ENCODE data around the gene EDEM2. TPM values are rescaled to one million over a fixed set of nuclear protein-coding genes. Genes with fewer than 3 reads are reported as not detected.
A peak's percentile ranks its signal among the peaks of the same experiment; 100 is the strongest.
"Not testable (repeated sequence)": the region's sequence is repeated elsewhere in the genome, so short reads cannot be mapped to it uniquely, and the experiment has no call there.

Gene EDEM2
- total and polyA plus RNA-seq, 5 experiments from 2014 or later: 24.2 to 38.2 (median 35.2) TPM

DNA sequence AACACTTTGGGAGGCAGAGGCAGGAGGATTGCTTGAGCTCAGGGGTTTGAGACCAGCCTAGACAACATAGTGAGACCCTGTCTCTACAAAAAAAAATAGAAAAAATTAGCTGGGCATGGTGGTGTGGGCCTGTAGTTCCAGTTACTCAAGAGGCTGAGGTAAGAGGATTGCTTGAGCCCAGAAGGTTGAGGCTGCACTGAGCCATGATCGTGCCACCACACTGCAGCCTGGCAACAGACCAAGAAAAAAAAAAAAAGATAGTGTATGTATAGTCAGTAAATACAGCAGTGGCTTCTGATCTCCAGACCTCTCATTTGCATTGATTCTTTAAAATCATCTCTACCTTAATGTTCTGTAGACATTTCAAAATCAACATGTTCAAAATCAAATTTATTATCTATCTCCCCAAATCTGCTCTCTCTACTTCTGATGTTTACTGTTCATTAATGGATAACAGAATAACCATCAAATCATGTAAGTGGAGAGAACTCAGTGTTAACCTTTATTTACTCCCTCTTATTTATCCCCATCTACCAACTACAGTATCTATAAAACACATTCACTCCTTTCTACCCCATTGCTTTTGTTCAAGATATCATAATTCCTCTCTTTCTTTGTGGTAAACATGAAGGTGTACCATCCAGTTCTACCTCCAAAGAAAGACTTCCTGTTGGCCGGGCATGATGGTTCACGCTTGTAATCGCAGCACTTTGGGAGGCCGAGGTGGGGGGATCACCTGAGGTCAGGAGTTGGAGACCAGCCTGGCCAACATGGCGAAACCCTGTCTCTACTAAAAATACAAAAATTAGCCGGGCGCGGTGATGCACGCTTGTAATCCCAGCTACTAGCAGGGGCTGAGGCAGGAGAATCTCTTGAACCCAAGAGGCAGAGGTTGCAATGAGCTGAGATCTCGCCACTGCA, 32.4 kb upstream of the EDEM2 start:
- ATAC-seq (no peak), DNase-seq (no peak)
- POLR2A ChIA-PET: interaction anchor here (0.5 to 1.2 kb wide), 2 partner anchors 9 to 1630 kb away, joined by 3 to 6 read pairs; no protein-coding TSS in a partner anchor
- Mint-ChIP-seq H3K4me1 (peaks cover 0 to 3% (median 0%) of the 10 kb centered on the region in 4 donors), H3K9me3 (no peaks in the 10 kb centered on the region), H3K4me3 (no peak overlapping the region), H3K27me3 (no peaks in the 10 kb centered on the region), H3K36me3 (peaks cover 0 to 48% (median 19%) of the 10 kb centered on the region in 3 donors), H3K27ac (no peak overlapping the region)

DNA sequence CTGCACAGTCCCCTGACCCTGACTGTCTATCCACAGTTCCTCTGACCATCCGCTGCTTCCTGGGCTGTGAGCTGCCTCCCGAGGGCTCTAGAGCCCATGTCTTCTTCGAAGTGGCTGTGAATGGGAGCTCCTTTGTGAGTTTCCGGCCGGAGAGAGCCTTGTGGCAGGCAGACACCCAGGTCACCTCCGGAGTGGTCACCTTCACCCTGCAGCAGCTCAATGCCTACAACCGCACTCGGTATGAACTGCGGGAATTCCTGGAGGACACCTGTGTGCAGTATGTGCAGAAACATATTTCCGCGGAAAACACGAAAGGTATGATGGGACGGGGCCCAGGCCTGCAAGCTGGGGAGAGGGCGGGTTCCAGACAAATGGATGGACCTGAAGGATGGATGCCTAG, 29.0 kb upstream of the EDEM2 start:
- H3K27me3 Mint-ChIP-seq: no peaks in the 10 kb centered on the region
- no peak for ATAC-seq
- H3K9me3 Mint-ChIP-seq: no peaks in the 10 kb centered on the region
- DNase-seq: no peak
- peaks cover 17 to 28% (median 21%) of the 10 kb centered on the region in 4 donors for H3K4me1 Mint-ChIP-seq
- peaks cover 0 to 32% (median 4%) of the 10 kb centered on the region in 3 donors for H3K36me3 Mint-ChIP-seq
- peak overlapping the region in 3 of 10 donors; percentile 20 to 69 (median 56) for H3K27ac Mint-ChIP-seq
- H3K4me3 Mint-ChIP-seq: peak overlapping the region in 3 of 10 donors; percentile 37 to 46 (median 39)
- POLR2A ChIA-PET: interaction anchor here (0.6 kb wide), 1 partner anchor 27 kb away, joined by 3 read pairs; no protein-coding TSS in a partner anchor

DNA sequence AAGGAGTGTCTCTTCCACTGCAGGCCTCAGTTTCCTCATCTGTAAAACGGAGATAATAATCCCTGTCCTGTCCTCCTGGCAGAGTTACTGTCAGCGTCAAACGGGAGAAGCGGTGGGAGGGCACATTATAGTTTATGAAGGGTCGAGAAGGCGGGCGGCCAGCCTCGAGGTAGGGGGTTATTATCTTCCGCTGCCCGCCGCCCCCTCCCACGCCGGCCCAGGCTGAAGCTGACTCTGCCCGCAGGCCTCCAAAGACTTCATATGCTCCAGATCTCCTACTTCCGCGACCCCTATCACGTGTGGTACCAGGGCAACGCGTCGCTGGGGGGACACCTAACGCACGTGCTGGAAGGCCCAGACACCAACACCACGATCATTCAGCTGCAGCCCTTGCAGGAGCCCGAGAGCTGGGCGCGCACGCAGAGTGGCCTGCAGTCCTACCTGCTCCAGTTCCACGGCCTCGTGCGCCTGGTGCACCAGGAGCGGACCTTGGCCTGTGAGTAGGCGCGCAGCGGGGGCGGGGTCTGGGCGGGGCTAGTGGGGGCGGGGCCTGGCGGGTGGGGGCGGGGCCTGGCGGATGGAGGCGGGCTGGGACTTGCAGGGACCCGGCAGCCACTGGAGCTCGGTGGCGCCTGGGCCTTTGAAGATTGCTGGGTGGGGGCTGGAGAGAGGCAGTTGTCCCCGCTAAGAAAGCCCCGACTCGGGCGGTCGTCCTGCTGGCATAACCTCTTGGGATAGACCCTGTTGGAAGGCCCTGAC, 27.5 kb upstream of the EDEM2 start:
- peak in 1 of 10 donors; percentile 3 for DNase-seq
- no peak overlapping the region for H3K4me3 Mint-ChIP-seq
- POLR2A ChIA-PET: interaction anchor here (1.4 kb wide), 1 partner anchor 28 kb away, joined by 4 read pairs; the partner anchor contains the start of gene EDEM2

DNA sequence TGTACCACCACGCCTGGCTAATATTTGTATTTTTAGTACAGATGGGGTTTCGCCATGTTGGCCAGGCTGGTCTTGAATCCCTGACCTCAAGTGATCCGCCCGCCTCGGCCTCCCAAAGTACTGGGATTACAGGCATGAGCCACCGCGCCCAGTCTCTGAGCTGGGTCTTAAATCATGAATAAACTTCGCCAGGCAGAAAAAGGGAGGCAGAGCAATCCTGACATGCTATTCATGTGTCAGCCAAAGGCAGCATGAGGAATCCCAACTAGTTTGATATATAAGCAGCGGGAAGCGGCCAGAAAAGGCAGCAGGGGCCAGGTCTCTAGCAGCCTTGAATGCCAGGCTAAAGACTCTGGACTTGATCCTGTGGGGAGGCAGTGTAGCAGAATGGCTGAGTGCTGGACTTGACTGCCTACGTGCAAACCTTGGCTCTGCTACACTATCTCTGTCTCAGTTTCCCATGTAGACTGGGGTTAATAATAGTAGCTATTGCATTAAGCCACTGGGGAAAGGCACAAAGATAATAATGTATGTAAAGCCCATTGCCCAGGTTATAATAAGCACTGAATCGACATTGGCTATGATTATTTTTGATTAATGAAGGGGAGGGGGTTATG, 26.5 kb upstream of the EDEM2 start:
- POLR2A ChIA-PET: interaction anchor here (0.9 to 1.2 kb wide), 3 partner anchors 10 to 26 kb away, joined by 3 read pairs; partner anchors contain the start of gene EDEM2
- Mint-ChIP-seq H3K36me3 (peaks cover 0 to 27% (median 0%) of the 10 kb centered on the region in 3 donors), H3K27me3 (no peaks in the 10 kb centered on the region), H3K4me3 (no peak overlapping the region), H3K27ac (peak overlapping the region in 3 of 10 donors; percentile 30 to 60 (median 37)), H3K9me3 (no peaks in the 10 kb centered on the region), H3K4me1 (peaks cover 17 to 28% (median 22%) of the 10 kb centered on the region in 4 donors)
- ATAC-seq: no peak
- no peak for DNase-seq

More for the DNA sequence above, 27.5 kb upstream of the EDEM2 start:
- Mint-ChIP-seq H3K4me1 (peaks cover 17 to 28% (median 22%) of the 10 kb centered on the region in 4 donors), H3K27ac (peak overlapping the region in 1 of 10 donors; percentile 49), H3K27me3 (no peaks in the 10 kb centered on the region), H3K9me3 (no peaks in the 10 kb centered on the region), H3K36me3 (peaks cover 0 to 30% (median 3%) of the 10 kb centered on the region in 3 donors)
- ATAC-seq: no peak

DNA sequence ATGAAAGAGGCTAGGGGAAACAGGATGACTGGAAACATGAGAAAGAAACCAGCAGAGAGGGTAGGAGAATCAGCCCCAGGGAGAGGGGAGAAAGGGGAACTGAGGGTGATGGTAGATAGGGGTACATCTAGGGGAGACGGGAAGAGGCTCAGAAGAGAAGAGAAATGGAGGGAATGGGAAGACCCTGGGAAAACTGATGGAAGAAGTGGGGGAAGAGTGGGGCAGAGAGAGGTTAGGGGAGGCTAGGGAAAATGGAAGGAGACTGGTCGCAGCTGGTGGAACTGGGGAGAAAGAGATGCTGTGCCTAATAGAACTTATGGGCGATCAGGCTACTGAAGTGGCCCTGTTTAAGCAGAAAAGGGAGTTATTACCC, 25.3 kb upstream of the EDEM2 start:
- POLR2A ChIA-PET: interaction anchor here (0.6 kb wide), 1 partner anchor 26 kb away, joined by 3 read pairs; the partner anchor contains the start of gene EDEM2
- Mint-ChIP-seq H3K4me3 (peak overlapping the region; percentile 81 to 96 (median 90)), H3K27me3 (no peaks in the 10 kb centered on the region), H3K36me3 (peaks cover 0 to 20% (median 0%) of the 10 kb centered on the region in 3 donors), H3K4me1 (peaks cover 14 to 28% (median 22%) of the 10 kb centered on the region in 4 donors), H3K9me3 (no peaks in the 10 kb centered on the region), H3K27ac (peak overlapping the region; percentile 88 to 96 (median 93))
- DNase-seq: no peak
- ATAC-seq: no peak

DNA sequence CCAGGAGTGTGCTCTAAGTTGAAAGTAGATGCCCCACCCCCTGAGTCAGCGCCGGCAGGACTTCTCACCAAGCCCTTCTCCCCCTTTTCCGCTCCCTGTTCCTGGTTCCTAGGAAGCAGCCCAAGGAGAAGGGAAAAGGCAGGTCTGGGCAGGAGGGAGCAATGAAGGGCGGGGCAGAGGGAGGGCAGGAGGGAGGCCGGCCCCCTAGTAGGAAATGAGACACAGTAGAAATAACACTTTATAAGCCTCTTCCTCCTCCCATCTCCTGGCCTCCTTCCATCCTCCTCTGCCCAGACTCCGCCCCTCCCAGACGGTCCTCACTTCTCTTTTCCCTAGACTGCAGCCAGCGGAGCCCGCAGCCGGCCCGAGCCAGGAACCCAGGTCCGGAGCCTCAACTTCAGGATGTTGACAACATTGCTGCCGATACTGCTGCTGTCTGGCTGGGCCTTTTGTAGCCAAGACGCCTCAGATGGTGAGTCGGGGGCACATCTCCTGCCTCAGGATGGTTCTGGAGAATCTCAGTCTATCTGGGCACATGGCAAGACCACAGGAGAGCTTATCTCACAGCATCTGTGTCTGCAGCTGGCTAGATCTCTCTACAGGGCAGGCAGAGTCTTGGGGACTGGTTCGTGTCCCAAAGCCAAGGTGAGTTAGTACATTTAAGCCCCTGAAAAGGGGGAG, 24.8 kb upstream of the EDEM2 start, which contains the start of gene PROCR:
Gene PROCR, plus strand, starts transcription at position 320 of the 681 bp plus-strand sequence. Its CDS starts 83 bp downstream, at position 403.
- ATAC-seq: peak; percentile 72 to 79
- DNase-seq: peak in 5 of 10 donors; percentile 5 to 23 (median 16)
- Mint-ChIP-seq H3K27me3 (no peaks in the 10 kb centered on the region), H3K4me3 (peak within 1 kb of the TSS; percentile 81 to 96 (median 90)), H3K4me1 (peaks cover 14 to 28% (median 22%) of the 10 kb centered on the region in 4 donors), H3K36me3 (peaks cover 0 to 16% (median 0%) of the 10 kb centered on the region in 3 donors), H3K27ac (peak within 1 kb of the TSS; percentile 88 to 96 (median 93)), H3K9me3 (no peaks in the 10 kb centered on the region)
- POLR2A ChIA-PET: interaction anchor here (0.6 kb wide), 1 partner anchor 25 kb away, joined by 3 read pairs; the partner anchor contains the start of gene EDEM2

DNA sequence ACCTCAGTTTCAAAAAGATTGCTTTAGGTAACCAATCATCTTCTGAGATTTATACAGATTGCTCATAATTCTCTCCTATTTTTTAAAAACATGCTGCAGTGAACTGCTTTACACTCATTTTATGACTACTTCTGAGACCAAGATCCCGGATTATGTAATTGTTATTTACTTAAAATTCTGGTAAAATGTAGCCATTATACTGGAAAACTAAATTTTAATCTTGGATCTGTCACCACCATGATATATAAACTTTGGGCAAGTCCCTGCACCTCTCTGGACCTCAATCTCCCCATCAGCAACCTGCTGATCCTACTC, 24.3 kb upstream of the EDEM2 start:
- peaks cover 16 to 31% (median 23%) of the 10 kb centered on the region in 4 donors for H3K4me1 Mint-ChIP-seq
- DNase-seq: no peak
- POLR2A ChIA-PET: no interaction called here
- H3K36me3 Mint-ChIP-seq: peaks cover 0 to 12% (median 0%) of the 10 kb centered on the region in 3 donors
- H3K9me3 Mint-ChIP-seq: no peaks in the 10 kb centered on the region
- ATAC-seq: no peak
- H3K27ac Mint-ChIP-seq: peak overlapping the region; percentile 8 to 96 (median 93)
- peak overlapping the region; percentile 81 to 96 (median 90) for H3K4me3 Mint-ChIP-seq
- no peaks in the 10 kb centered on the region for H3K27me3 Mint-ChIP-seq

DNA sequence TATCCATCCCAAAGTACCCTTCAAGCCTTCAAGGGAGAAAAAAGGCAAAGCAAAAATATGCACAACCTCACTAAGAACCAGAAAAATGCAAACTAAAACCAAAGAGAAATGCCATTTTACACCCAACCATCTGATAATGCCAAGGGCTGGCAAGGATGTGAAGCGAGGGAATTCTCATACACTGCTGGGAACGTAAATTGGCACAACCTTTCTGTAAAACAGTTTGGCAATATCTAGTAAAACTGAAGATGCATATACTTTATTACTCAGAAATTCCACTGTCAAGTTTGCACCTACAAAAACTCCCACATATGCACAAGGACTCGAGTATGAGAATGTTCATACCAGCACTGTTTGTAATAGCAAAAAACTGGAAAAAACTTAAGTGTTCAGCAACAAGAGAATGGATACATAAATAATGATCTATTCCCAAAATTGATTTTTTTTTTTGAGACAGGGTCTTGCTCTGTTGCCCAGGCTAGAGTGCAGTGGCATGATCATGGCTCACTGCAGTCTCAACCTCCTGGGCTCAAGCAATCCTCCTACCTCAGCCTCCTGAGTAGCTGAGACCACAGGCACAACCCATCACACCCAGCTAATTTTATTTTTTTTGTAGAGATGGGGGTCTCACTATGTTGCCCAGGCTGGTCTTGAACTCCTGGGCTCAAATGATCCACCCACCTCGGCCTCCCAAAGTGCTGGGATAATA, 21.7 kb upstream of the EDEM2 start:
- not testable (repeated sequence) for H3K9me3 Mint-ChIP-seq, H3K4me3 Mint-ChIP-seq, DNase-seq, H3K36me3 Mint-ChIP-seq, H3K27ac Mint-ChIP-seq, H3K27me3 Mint-ChIP-seq, ATAC-seq
- POLR2A ChIA-PET: interaction anchor here (0.6 to 1.9 kb wide), 2 partner anchors 13 to 22 kb away, joined by 6 to 9 read pairs; partner anchors contain the start of gene EDEM2
- peaks cover 18 to 30% (median 23%) of the 10 kb centered on the region in 4 donors for H3K4me1 Mint-ChIP-seq

DNA sequence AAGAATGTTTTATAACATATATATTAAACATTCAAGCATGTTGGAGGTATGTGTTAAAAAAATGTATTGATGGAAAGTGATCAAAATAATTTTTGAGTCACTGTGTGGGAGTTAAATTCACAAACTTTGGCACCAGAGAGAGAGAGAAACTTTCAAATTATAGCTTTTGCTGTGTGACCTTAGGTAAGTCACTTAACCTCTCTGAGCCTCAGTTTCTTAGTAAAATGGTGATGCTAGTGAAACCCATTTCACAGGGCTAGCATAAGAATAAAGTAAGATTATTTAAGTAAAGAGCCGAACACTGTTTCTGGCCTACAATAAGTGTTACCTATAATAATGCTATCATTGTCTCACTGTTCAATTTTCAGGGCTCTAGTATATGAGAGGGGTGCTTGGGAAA, 20.7 kb upstream of the EDEM2 start:
- POLR2A ChIA-PET: no interaction called here
- no peak for ATAC-seq
- H3K36me3 Mint-ChIP-seq: peaks cover 2 to 14% (median 3%) of the 10 kb centered on the region in 3 donors
- H3K4me1 Mint-ChIP-seq: peaks cover 16 to 26% (median 23%) of the 10 kb centered on the region in 4 donors
- H3K4me3 Mint-ChIP-seq: no peak overlapping the region
- peaks cover 0 to 16% (median 6%) of the 10 kb centered on the region in 9 donors for H3K9me3 Mint-ChIP-seq
- H3K27me3 Mint-ChIP-seq: no peaks in the 10 kb centered on the region
- H3K27ac Mint-ChIP-seq: no peak overlapping the region
- DNase-seq: no peak

DNA sequence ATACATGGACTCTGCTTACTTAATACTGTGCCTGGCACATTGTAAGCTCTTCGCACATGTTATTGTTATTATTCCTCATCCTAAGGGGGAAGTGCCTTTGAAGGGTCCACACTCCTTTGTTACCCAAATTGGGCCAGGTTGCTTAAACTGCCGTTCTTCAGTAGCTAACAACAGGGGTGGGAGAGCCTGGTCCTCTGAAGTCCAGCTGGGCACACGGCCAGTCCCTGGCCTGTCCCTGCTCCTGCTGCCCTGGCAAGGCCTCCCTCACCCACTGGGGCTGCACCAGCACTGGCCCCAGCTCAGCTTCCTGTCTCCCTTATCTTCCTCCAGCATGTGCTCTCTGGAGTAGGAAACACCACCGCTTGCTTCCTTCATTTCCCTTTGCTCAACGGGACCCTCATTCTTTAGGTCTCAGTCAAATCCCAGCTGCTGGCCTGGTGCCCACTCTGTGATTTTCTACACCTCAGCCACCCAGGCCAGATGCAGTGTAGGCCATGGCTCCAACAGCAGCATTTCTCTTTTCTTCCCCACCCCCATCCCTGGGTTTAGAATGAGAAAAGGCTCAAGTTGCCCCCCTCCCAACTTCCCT, 19.2 kb upstream of the EDEM2 start:
- peaks cover 2 to 15% (median 6%) of the 10 kb centered on the region in 3 donors for H3K36me3 Mint-ChIP-seq
- DNase-seq: no peak
- no peak for ATAC-seq
- peaks cover 13 to 26% (median 22%) of the 10 kb centered on the region in 4 donors for H3K4me1 Mint-ChIP-seq
- H3K9me3 Mint-ChIP-seq: peaks cover 0 to 19% (median 10%) of the 10 kb centered on the region in 9 donors
- peak overlapping the region in 3 of 10 donors; percentile 44 to 78 (median 68) for H3K27ac Mint-ChIP-seq
- POLR2A ChIA-PET: interaction anchor here (0.6 to 0.8 kb wide), 4 partner anchors 30 to 576 kb away, joined by 3 to 6 read pairs (median 4); partner anchors contain the start of gene RBM39
- no peaks in the 10 kb centered on the region for H3K27me3 Mint-ChIP-seq
- peak overlapping the region in 1 of 10 donors; percentile 5 for H3K4me3 Mint-ChIP-seq

Data from naive thymus-derived CD8-positive, alpha-beta T cell (primary cell).